ENCODE data around the gene LDB3. TPM values are rescaled to one million over a fixed set of nuclear protein-coding genes. Genes with fewer than 3 reads are reported as not detected.
A peak's percentile ranks its signal among the peaks of the same experiment; 100 is the strongest.

Gene LDB3
- total RNA-seq, 4 donors from 2014 or later = 2.2 to 32.5 (median 2.9) TPM

DNA sequence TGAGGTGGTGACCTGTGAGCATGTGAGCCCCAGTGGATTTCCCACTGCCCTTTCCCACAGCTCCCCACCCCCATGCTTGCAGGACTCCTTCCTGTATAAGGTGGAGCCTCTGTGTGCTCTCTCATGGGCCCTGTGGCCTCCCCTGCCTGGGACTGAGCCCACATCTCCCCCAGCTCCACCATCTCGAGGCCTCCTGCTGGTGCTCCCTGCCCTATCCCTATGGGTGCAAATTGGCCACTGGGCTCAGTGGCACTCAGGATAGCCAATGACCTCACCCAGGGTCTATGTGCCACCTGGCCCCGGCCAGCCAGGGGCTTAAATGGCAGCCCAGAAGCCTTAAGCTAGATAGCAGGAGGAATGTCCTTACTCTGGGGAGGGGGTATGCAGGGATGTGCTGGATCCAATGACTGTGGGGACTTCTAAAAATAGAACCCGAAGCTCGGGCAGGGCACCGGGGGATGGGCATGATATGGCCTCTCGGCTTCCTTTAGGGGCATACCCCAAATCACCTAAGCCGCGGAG, 2.0 kb downstream of the LDB3 start:
- TF ChIP-seq, protein P1, sequence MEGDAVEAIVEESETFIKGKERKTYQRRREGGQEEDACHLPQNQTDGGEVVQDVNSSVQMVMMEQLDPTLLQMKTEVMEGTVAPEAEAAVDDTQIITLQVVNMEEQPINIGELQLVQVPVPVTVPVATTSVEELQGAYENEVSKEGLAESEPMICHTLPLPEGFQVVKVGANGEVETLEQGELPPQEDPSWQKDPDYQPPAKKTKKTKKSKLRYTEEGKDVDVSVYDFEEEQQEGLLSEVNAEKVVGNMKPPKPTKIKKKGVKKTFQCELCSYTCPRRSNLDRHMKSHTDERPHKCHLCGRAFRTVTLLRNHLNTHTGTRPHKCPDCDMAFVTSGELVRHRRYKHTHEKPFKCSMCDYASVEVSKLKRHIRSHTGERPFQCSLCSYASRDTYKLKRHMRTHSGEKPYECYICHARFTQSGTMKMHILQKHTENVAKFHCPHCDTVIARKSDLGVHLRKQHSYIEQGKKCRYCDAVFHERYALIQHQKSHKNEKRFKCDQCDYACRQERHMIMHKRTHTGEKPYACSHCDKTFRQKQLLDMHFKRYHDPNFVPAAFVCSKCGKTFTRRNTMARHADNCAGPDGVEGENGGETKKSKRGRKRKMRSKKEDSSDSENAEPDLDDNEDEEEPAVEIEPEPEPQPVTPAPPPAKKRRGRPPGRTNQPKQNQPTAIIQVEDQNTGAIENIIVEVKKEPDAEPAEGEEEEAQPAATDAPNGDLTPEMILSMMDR (IDR thresholded peaks at IDR 0.05) = no peak
- TF ChIP-seq POLR2AphosphoS5 (IDR thresholded peaks at IDR 0.05) (no peak), POLR2A (IDR thresholded peaks at IDR 0.05) (no peak), EP300 (IDR thresholded peaks at IDR 0.05; ENCODE audit: low read depth) (no peak)
- intact Hi-C loops (cut with DNase I; ENCODE audit: low total_unique reads) = loop anchor here (2.0 kb wide), 1 partner anchor 268 kb away; no protein-coding TSS in a partner anchor
- Histone ChIP-seq H3K27ac (peak overlapping the region; percentile 73 to 90 (median 82)), H3K9me3 (no peaks in the 10 kb centered on the region), H3K4me3 (peak overlapping the region in 2 of 4 donors; percentile 22 to 29), H3K36me3 (no peaks in the 10 kb centered on the region), H3K27me3 (no peaks in the 10 kb centered on the region), H3K4me1 (peaks cover 28 to 52% (median 43%) of the 10 kb centered on the region in 4 donors)
- DNase-seq = no peak
- 69% methylated on average over 8 of the region's 8 CpGs; no CpG with 5 or more reads in 1 of the 2 donors for WGBS, 2 donors (ENCODE audit: low coverage in 1 of 2)
- in situ Hi-C loops (cut with MboI; ENCODE audit: low pct_ligation_motif_present in 1 of 4, low pct_unique_long_range_greater_than_20kb in 1 of 4, low sequenced_read_pairs in 3 of 4) = no loop called here

DNA sequence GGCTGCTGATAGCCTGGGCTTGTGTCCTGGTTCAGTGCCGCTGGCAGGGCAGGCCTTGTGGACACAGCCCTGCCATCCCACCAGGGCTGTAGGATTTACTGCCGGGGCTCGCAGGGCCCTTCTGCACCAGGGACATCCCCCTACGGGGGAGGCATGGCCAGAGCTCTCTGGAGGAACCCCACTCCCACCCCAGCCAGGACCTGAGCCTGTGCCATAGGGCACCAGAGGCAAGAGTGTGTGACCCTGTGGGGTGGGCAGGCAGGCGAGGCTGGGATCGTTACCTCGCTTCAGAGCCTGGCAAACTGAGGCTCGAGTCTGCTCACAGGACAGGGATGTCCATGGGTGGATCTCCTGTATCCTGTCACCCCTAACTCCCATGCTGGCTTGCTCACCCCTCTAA, 2.6 kb downstream of the LDB3 start:
- no peaks in the 10 kb centered on the region for H3K36me3 ChIP-seq
- TF ChIP-seq, protein P1 (IDR thresholded peaks at IDR 0.05) = no peak
- TF ChIP-seq EP300 (IDR thresholded peaks at IDR 0.05; ENCODE audit: low read depth) = no peak
- no peak for TF ChIP-seq POLR2A (IDR thresholded peaks at IDR 0.05)
- no peak for TF ChIP-seq POLR2AphosphoS5 (IDR thresholded peaks at IDR 0.05)
- 83% methylated on average over 8 of the region's 8 CpGs; no CpG with 5 or more reads in 1 of the 2 donors for WGBS, 2 donors (ENCODE audit: low coverage in 1 of 2)
- intact Hi-C loops (cut with DNase I; ENCODE audit: low total_unique reads) (loop anchor here (2.0 kb wide), 1 partner anchor 268 kb away; no protein-coding TSS in a partner anchor), in situ Hi-C loops (cut with MboI; ENCODE audit: low pct_ligation_motif_present in 1 of 4, low pct_unique_long_range_greater_than_20kb in 1 of 4, low sequenced_read_pairs in 3 of 4) (no loop called here)
- no peak for DNase-seq
- no peaks in the 10 kb centered on the region for H3K9me3 ChIP-seq
- H3K4me3 ChIP-seq = peak overlapping the region in 2 of 4 donors; percentile 22 to 29
- peaks cover 28 to 52% (median 43%) of the 10 kb centered on the region in 4 donors for H3K4me1 ChIP-seq
- no peaks in the 10 kb centered on the region for H3K27me3 ChIP-seq
- peak overlapping the region; percentile 73 to 90 (median 82) for H3K27ac ChIP-seq

DNA sequence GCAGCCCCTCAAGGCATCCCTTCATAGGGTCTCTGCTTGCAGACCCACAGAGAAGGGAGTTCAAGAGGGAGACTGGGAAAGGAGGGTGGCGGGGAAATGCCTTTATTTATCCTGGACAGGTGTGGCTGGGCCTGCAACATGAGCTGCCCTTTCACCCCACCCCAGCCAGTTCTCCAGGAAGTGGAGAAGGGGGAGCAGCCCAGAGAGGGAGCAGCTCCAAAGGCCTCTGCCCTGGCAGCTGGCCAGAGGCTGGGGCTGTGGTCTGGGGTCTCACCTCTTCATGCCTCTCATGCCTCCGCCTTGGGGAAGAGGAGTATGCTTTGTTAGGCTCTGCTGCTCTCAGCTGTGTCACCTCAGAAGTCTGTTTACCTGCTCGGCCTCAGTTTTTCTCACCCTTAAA, 3.1 kb downstream of the LDB3 start:
- Histone ChIP-seq H3K9me3 (no peaks in the 10 kb centered on the region), H3K27ac (peak overlapping the region; percentile 73 to 90 (median 82)), H3K4me3 (peak overlapping the region in 1 of 4 donors; percentile 29), H3K4me1 (peaks cover 28 to 52% (median 43%) of the 10 kb centered on the region in 4 donors), H3K27me3 (no peaks in the 10 kb centered on the region), H3K36me3 (no peaks in the 10 kb centered on the region)
- 60% methylated on average over 3 of the region's 3 CpGs; no CpG with 5 or more reads in 1 of the 2 donors for WGBS, 2 donors (ENCODE audit: low coverage in 1 of 2)
- peak; percentile 56 for DNase-seq
- in situ Hi-C loops (cut with MboI; ENCODE audit: low pct_ligation_motif_present in 1 of 4, low pct_unique_long_range_greater_than_20kb in 1 of 4, low sequenced_read_pairs in 3 of 4) (no loop called here), intact Hi-C loops (cut with DNase I; ENCODE audit: low total_unique reads) (loop anchor here (2.0 kb wide), 1 partner anchor 269 kb away; no protein-coding TSS in a partner anchor)
- TF ChIP-seq, protein P1 (IDR thresholded peaks at IDR 0.05) = no peak
- TF ChIP-seq EP300 (IDR thresholded peaks at IDR 0.05; ENCODE audit: low read depth) (no peak), POLR2AphosphoS5 (IDR thresholded peaks at IDR 0.05) (no peak), POLR2A (IDR thresholded peaks at IDR 0.05) (no peak)

DNA sequence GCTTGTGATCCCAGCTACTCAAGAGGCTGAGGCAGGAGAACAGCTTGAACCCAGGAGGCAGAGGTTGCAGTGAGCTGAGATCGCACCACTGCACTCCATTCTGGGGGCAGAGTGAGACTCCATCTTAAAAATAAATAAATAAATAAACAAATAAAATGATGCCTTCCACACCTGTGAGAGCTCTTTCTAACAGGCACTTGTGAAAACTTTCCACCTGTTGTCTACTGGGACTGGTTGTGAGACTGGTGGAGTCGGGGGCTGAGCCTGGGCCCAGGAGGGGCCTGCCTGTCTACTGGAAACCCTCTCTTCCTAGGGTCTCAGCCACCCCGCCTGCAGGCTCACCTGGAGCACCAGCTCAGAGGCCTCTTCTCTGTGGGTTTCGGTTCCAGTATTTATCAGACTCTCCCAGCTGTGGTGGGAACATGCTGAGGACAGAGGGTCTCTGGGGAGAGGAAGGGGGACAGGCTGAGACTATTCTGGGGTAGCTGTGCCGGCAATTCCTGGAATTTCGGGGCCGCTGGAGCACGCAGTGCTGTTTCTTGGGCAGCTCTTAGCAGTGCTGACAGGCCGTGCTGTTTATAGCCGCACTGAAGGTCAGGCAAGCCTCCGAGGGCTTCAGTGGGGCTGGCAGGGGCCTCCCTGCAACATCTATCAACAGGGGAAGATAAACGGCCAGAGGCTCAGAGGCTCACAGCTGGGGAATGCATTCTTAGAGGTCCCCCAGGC, 3.8 kb downstream of the LDB3 start:
- TF ChIP-seq POLR2A (IDR thresholded peaks at IDR 0.05) (no peak), POLR2AphosphoS5 (IDR thresholded peaks at IDR 0.05) (no peak), EP300 (IDR thresholded peaks at IDR 0.05; ENCODE audit: low read depth) (no peak)
- TF ChIP-seq, protein P1 (IDR thresholded peaks at IDR 0.05) = no peak
- H3K27me3 ChIP-seq = no peaks in the 10 kb centered on the region
- peaks cover 28 to 52% (median 43%) of the 10 kb centered on the region in 4 donors for H3K4me1 ChIP-seq
- WGBS, 2 donors (ENCODE audit: low coverage in 1 of 2) = 52 to 79% methylated on average over 2 to 8 of the region's 12 CpGs
- in situ Hi-C loops (cut with MboI; ENCODE audit: low pct_ligation_motif_present in 1 of 4, low pct_unique_long_range_greater_than_20kb in 1 of 4, low sequenced_read_pairs in 3 of 4) = no loop called here
- intact Hi-C loops (cut with DNase I; ENCODE audit: low total_unique reads) = loop anchor here (2.0 kb wide), 1 partner anchor 269 kb away; no protein-coding TSS in a partner anchor
- H3K9me3 ChIP-seq = no peaks in the 10 kb centered on the region
- peak overlapping the region; percentile 73 to 90 (median 82) for H3K27ac ChIP-seq
- H3K36me3 ChIP-seq = no peaks in the 10 kb centered on the region
- H3K4me3 ChIP-seq = no peak overlapping the region
- no peak for DNase-seq
